Nephron (organoid): ENCODE results near the gene KCNQ4.

Experiments
- H3K27ac Mint-ChIP-seq, 3 experiments: 2 replicates each; pipeline ENCODE4 v1.8.0; 2020; ENCODE audit warnings: mixed read lengths in 3 of 3, mild to moderate bottlenecking in 2 of 3, moderate library complexity in 1 of 3
- H3K27me3 Mint-ChIP-seq: 2 replicates; pipeline ENCODE4 v1.8.0; 2021; ENCODE audit warnings: low read depth, mild to moderate bottlenecking, moderate library complexity, mixed read lengths
- H3K36me3 Mint-ChIP-seq: 2 replicates; pipeline ENCODE4 v1.8.0; 2020; ENCODE audit warnings: low read depth, mixed read lengths
- H3K4me1 Mint-ChIP-seq: 2 replicates; pipeline ENCODE4 v1.8.0; 2020; ENCODE audit warnings: mixed read lengths
- H3K4me3 Mint-ChIP-seq, 3 experiments: 2 replicates each; pipeline ENCODE4 v1.8.0; 2020; ENCODE audit warnings: mild to moderate bottlenecking in 3 of 3, mixed read lengths in 3 of 3, moderate library complexity in 2 of 3
- H3K9me3 Mint-ChIP-seq: 2 replicates; pipeline ENCODE4 v1.8.0; 2020; ENCODE audit warnings: mixed read lengths
- CTCF ChIP-seq, 3 experiments: fragments of 200-600 bp; sonication (generic); IDR thresholded peaks; one replicate each; pipeline ENCODE4 v1.5.0; 2021; ENCODE audit warnings: antibody characterized with exemption in 3 of 3; ENCODE audit not compliant: unreplicated experiment in 3 of 3

The KCNQ4 gene

GRCh38 chr1:40887652-40888051, 104.1 kb downstream of the KCNQ4 start:
- Mint-ChIP-seq H3K27me3 (peaks cover 47% of the 10 kb centered on the region), H3K4me3 (no peak overlapping the region), H3K36me3 (no peaks in the 10 kb centered on the region), H3K9me3 (no peaks in the 10 kb centered on the region), H3K4me1 (no peaks in the 10 kb centered on the region), H3K27ac (no peak overlapping the region)
- no peak for TF ChIP-seq CTCF (IDR thresholded peaks at IDR 0.05; ENCODE audit: unreplicated experiment in 3 of 3)
